ENCODE data around the gene ACTL8. TPM values are rescaled to one million over a fixed set of nuclear protein-coding genes. Genes with fewer than 3 reads are reported as not detected.

ACTL8 gene
- total and polyA plus RNA-seq, 12 donors: not detected

DNA sequence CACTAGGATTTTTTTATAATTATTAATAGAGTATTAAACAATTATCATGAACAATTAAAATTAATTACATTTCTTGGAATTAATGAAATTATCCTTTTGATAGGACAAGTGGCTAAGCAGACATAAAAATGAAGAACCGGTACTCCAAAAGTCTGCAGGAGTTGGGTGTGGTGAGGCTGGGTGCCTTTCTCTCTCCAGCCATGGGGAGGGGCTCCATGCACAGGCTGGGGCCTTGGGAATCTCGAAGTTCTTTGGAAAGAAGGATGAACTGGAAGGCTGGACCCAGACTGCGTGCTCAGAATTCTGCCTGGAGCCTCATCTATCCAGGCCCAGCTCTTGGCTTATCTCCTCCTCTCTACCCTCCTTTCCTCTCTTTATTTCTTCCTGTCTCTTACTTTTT lies 94.1 kb downstream of the ACTL8 start:
- no peaks in the 10 kb centered on the region for H3K27me3 ChIP-seq
- no peak overlapping the region for H3K27ac ChIP-seq
- WGBS, 4 donors: 65 to 86% (median 71%) methylated on average over 3 of the region's 3 CpGs
- H3K4me3 ChIP-seq: no peak overlapping the region
- TF ChIP-seq POLR2A (IDR thresholded peaks at IDR 0.05): no peak
- TF ChIP-seq, protein P1, sequence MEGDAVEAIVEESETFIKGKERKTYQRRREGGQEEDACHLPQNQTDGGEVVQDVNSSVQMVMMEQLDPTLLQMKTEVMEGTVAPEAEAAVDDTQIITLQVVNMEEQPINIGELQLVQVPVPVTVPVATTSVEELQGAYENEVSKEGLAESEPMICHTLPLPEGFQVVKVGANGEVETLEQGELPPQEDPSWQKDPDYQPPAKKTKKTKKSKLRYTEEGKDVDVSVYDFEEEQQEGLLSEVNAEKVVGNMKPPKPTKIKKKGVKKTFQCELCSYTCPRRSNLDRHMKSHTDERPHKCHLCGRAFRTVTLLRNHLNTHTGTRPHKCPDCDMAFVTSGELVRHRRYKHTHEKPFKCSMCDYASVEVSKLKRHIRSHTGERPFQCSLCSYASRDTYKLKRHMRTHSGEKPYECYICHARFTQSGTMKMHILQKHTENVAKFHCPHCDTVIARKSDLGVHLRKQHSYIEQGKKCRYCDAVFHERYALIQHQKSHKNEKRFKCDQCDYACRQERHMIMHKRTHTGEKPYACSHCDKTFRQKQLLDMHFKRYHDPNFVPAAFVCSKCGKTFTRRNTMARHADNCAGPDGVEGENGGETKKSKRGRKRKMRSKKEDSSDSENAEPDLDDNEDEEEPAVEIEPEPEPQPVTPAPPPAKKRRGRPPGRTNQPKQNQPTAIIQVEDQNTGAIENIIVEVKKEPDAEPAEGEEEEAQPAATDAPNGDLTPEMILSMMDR (IDR thresholded peaks at IDR 0.05): peak in 3 of 6 experiments; percentile 10 to 14 (median 13)
- no peak for DNase-seq
- H3K9me3 ChIP-seq (replicated peaks in 1 of 3): no peaks in the 10 kb centered on the region
- no peaks in the 10 kb centered on the region for H3K36me3 ChIP-seq (replicated peaks in 1 of 2)
- no peaks in the 10 kb centered on the region for H3K4me1 ChIP-seq (replicated peaks in 1 of 2)
- intact Hi-C loops (cut with DNase I): no loop called here

DNA sequence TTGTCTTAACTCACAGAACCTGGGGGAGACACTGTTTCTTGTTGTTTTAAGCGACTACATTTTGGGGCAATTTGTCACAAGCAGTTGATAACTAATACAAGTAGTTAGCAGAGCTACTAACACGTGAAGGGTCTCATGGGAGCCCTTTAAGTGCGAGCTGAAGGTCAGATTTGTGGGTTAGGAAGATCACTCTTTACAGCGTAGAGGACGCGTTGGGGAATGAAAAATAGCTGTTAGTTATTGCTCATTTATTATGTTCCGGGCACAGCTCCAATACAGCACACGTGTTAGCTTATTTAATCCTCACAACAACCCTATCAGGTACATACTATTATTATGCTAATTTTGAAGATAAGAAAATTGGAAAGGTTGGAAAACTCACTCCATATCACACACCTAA lies 95.9 kb downstream of the ACTL8 start:
- H3K9me3 ChIP-seq (replicated peaks in 1 of 3): no peaks in the 10 kb centered on the region
- 73 to 86% (median 78%) methylated on average over 8 of the region's 8 CpGs for WGBS, 4 donors
- no peak overlapping the region for H3K4me3 ChIP-seq
- no peak overlapping the region for H3K27ac ChIP-seq
- H3K36me3 ChIP-seq (replicated peaks in 1 of 2): no peaks in the 10 kb centered on the region
- no peak for TF ChIP-seq POLR2A (IDR thresholded peaks at IDR 0.05)
- TF ChIP-seq, protein P1 (IDR thresholded peaks at IDR 0.05): no peak
- intact Hi-C loops (cut with DNase I): no loop called here
- no peaks in the 10 kb centered on the region for H3K4me1 ChIP-seq (replicated peaks in 1 of 2)
- no peaks in the 10 kb centered on the region for H3K27me3 ChIP-seq
- DNase-seq: no peak

DNA sequence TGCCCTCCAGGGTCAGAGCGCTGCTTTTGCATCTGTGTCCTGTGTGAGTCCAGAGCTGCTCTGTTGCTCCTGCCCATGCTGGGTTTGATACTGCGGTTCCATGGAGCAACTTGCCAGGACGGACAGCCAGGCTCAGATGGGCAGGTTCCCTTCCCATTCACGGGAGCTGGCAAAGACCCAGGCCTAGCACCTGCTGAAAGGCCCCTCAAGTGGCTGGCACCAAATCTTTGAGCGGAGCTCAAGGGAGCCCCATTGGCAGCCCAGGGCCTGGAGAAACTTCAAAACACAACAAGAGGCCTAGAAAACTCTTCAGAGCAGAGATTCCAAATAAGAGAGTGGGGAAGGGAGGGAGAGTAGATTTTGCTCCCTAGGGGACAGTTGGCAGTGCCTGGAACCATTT lies 97.2 kb downstream of the ACTL8 start:
- no peak for DNase-seq
- 92 to 100% (median 96%) methylated on average over 1 to 5 of the region's 5 CpGs for WGBS, 4 donors
- Histone ChIP-seq H3K27ac (no peak overlapping the region), H3K4me3 (no peak overlapping the region), H3K9me3 (replicated peaks in 1 of 3) (no peaks in the 10 kb centered on the region), H3K36me3 (replicated peaks in 1 of 2) (no peaks in the 10 kb centered on the region), H3K27me3 (no peaks in the 10 kb centered on the region), H3K4me1 (replicated peaks in 1 of 2) (no peaks in the 10 kb centered on the region)
- intact Hi-C loops (cut with DNase I): no loop called here
- TF ChIP-seq, protein P1 (IDR thresholded peaks at IDR 0.05): no peak
- TF ChIP-seq POLR2A (IDR thresholded peaks at IDR 0.05): no peak

DNA sequence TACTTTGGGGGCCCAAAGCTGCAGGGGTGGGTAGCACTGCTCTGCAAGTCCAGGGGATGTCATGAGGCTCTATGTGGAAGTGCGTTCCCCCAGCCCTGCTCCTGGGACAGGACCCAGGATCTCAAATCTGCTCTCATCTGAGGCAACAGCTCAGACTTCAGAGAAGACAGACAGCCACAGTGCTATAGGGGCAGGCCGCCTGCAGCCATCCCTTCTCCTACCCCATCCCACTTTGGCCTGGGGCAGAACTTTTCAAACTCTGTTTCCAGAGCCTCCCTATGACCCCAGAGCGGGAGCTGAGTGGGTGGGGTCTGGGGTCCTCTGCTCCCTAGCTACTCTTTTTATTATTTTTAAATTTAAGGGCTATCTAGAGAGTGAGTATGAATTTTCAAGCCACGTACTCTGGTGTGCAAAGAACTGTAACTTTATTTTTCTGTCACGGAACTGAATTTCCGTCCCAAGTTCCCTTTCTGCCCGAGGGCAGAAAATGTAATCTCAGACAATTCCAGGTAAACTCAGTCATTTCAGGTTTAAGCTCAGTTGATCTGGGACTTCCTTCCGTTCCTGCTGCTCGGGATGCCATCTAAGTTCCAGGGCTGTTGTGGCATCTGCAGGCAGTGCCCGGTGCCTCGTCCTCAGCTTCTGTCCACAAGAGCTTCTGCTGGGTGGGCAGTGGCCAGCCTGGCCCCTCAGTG lies 98.3 kb downstream of the ACTL8 start:
- intact Hi-C loops (cut with DNase I): no loop called here
- H3K9me3 ChIP-seq (replicated peaks in 1 of 3): no peaks in the 10 kb centered on the region
- H3K36me3 ChIP-seq (replicated peaks in 1 of 2): no peaks in the 10 kb centered on the region
- no peak overlapping the region for H3K4me3 ChIP-seq
- no peaks in the 10 kb centered on the region for H3K4me1 ChIP-seq (replicated peaks in 1 of 2)
- H3K27ac ChIP-seq: no peak overlapping the region
- H3K27me3 ChIP-seq: no peaks in the 10 kb centered on the region
- DNase-seq: no peak
- no peak for TF ChIP-seq POLR2A (IDR thresholded peaks at IDR 0.05)
- 82 to 83% (median 82%) methylated on average over 10 to 11 of the region's 11 CpGs for WGBS, 4 donors

DNA sequence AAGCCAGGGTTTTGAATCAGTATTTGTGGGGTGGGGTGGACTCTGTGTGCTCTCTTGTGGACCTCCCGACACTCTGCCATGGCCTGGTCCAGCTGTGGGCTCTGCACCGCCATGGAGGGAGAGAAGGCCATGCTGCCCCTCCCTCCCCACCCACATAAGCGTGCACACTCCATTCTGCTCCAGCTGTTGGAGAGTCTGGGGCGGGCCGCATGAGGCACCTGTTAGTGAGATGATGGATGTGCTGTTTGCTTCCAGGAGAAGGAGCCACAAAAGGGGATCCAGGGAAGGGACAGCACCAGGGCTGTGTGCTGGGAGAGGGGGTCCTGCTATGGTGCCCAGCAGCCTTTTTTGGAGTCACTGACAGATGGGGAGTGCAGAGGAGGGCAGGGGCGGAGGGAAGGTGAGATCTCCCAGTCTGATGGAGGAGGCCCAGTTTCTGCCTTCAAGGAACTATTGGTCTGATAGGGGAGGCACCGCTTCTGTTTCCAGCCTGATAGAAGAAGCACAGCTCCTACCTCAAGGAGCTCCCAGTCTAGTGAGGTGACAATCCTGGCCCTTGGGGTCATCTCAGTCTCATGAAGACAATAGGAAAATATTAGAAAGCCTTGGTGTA lies 101.5 kb downstream of the ACTL8 start:
- no peak for DNase-seq
- Histone ChIP-seq H3K9me3 (replicated peaks in 1 of 3) (no peaks in the 10 kb centered on the region), H3K27me3 (no peaks in the 10 kb centered on the region), H3K4me1 (replicated peaks in 1 of 2) (no peaks in the 10 kb centered on the region), H3K27ac (no peak overlapping the region), H3K4me3 (no peak overlapping the region), H3K36me3 (replicated peaks in 1 of 2) (no peaks in the 10 kb centered on the region)
- intact Hi-C loops (cut with DNase I): no loop called here
- 73 to 79% (median 78%) methylated on average over 3 to 7 of the region's 7 CpGs for WGBS, 4 donors
- TF ChIP-seq, protein P1 (IDR thresholded peaks at IDR 0.05): no peak
- no peak for TF ChIP-seq POLR2A (IDR thresholded peaks at IDR 0.05)
